Measurements from ENCODE around the gene TMEM117.
A peak's percentile ranks its signal among the peaks of the same experiment; 100 is the strongest.

The TMEM117 gene

DNA sequence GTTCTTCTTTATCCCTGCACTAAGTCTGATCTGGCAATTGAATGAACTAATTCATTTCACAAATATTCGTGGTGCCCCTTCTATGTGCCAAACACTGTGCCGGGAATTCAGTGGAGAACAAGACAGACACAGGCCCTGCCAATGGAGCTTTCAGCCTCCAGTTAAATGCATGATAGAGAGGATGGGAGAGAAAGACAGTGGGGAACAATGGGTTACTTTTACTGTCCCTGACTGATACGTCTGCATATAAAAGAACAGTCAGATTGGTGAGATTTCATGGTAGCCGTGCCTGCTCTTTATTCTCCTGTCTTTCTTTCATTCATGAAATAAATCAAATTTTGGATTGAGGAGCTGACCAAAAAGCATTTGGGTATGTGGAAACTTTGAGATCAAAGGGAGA is 78.5 kb downstream of the TMEM117 start:
- H3F3A ChIP-seq (ENCODE audit: control insufficient read depth, insufficient read depth), result no peaks in the 10 kb centered on the region
- H3K4me1 ChIP-seq (ENCODE audit: control insufficient read depth, low read length), result no peaks in the 10 kb centered on the region
- H3K36me3 ChIP-seq (ENCODE audit: control insufficient read depth, low read length), result no peaks in the 10 kb centered on the region
- H3K9me2 ChIP-seq (replicated peaks; ENCODE audit: control insufficient read depth, low read length), result no peaks in the 10 kb centered on the region
- H3K27ac ChIP-seq (ENCODE audit: low read depth, low read length), result no peak overlapping the region
- no peaks in the 10 kb centered on the region for H3K27me3 ChIP-seq (ENCODE audit: control insufficient read depth, low read length)
- H3K9me3 ChIP-seq (ENCODE audit: control insufficient read depth, insufficient read depth, low read length), result no peaks in the 10 kb centered on the region
- no peaks in the 10 kb centered on the region for H3K79me2 ChIP-seq (ENCODE audit: control insufficient read depth, low read length)
- no peaks in the 10 kb centered on the region for H4K20me1 ChIP-seq (ENCODE audit: control insufficient read depth, insufficient read depth, low read depth, low read length)
- TF ChIP-seq, protein P1, sequence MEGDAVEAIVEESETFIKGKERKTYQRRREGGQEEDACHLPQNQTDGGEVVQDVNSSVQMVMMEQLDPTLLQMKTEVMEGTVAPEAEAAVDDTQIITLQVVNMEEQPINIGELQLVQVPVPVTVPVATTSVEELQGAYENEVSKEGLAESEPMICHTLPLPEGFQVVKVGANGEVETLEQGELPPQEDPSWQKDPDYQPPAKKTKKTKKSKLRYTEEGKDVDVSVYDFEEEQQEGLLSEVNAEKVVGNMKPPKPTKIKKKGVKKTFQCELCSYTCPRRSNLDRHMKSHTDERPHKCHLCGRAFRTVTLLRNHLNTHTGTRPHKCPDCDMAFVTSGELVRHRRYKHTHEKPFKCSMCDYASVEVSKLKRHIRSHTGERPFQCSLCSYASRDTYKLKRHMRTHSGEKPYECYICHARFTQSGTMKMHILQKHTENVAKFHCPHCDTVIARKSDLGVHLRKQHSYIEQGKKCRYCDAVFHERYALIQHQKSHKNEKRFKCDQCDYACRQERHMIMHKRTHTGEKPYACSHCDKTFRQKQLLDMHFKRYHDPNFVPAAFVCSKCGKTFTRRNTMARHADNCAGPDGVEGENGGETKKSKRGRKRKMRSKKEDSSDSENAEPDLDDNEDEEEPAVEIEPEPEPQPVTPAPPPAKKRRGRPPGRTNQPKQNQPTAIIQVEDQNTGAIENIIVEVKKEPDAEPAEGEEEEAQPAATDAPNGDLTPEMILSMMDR (IDR thresholded peaks at IDR 0.05; ENCODE audit: low read depth, low read length, poor library complexity, severe bottlenecking), result no peak
- no peak for TF ChIP-seq EZH2phosphoT487 (IDR thresholded peaks at IDR 0.05; ENCODE audit: borderline replicate concordance, low read length)
- H3K4me3 ChIP-seq (ENCODE audit: low read length), result no peak overlapping the region
- H3K4me2 ChIP-seq (ENCODE audit: low read length), result no peak overlapping the region

DNA sequence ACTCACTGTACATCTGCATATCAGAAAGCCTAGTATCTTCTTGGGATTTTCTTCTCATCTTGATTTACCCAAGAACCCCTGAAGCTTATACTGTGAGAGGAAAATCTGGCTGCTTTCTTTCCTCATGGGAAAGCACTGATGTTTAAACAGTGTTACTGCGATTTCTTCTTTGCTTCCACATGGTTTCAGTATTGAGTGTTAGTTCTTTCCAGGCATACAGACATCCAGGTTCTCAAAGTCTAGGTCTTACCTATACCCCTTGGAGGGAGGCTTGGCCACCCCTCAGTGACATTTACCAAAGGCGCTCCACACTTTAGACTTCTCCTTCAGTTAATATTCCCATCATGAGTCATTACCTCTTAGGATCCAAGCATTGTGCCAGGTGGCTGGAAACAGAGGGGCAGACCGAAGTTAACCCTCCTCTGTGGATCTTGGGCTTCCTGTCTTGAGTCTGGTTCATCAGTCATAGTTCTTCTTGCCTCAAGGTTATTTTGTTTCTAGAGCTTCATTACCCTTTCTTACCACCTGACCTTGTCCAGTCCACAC is 79.1 kb downstream of the TMEM117 start:
- H4K20me1 ChIP-seq (ENCODE audit: control insufficient read depth, insufficient read depth, low read depth, low read length), result no peaks in the 10 kb centered on the region
- no peaks in the 10 kb centered on the region for H3F3A ChIP-seq (ENCODE audit: control insufficient read depth, insufficient read depth)
- no peak overlapping the region for H3K4me3 ChIP-seq (ENCODE audit: low read length)
- H3K9me3 ChIP-seq (ENCODE audit: control insufficient read depth, insufficient read depth, low read length), result no peaks in the 10 kb centered on the region
- TF ChIP-seq, protein P1 (IDR thresholded peaks at IDR 0.05; ENCODE audit: low read depth, low read length, poor library complexity, severe bottlenecking), result peak; percentile 35
- TF ChIP-seq EZH2phosphoT487 (IDR thresholded peaks at IDR 0.05; ENCODE audit: borderline replicate concordance, low read length), result no peak
- H3K9me2 ChIP-seq (replicated peaks; ENCODE audit: control insufficient read depth, low read length), result no peaks in the 10 kb centered on the region
- H3K4me2 ChIP-seq (ENCODE audit: low read length), result no peak overlapping the region
- H3K36me3 ChIP-seq (ENCODE audit: control insufficient read depth, low read length), result no peaks in the 10 kb centered on the region
- no peaks in the 10 kb centered on the region for H3K4me1 ChIP-seq (ENCODE audit: control insufficient read depth, low read length)
- no peak overlapping the region for H3K27ac ChIP-seq (ENCODE audit: low read depth, low read length)
- no peaks in the 10 kb centered on the region for H3K27me3 ChIP-seq (ENCODE audit: control insufficient read depth, low read length)
- no peaks in the 10 kb centered on the region for H3K79me2 ChIP-seq (ENCODE audit: control insufficient read depth, low read length)

DNA sequence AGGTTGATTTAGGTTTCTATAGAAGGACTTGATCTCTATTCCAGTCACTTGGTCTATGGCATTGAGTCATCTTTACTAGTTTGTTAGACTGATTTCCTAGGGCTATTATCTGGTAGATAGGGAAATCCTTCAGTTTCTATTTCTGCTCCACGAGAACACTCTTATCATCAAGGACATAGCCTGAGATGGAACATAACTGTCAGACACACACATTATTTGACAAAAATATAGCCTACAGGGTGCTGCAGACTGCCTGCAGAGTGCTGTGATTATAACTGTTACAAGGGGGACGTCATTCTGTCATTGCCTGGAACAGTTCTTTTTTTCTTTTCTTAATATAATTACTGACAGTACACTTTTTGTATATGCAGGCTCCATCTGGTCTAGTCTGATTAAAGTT is 82.0 kb downstream of the TMEM117 start:
- H3K4me1 ChIP-seq (ENCODE audit: control insufficient read depth, low read length), result no peaks in the 10 kb centered on the region
- no peaks in the 10 kb centered on the region for H3K9me3 ChIP-seq (ENCODE audit: control insufficient read depth, insufficient read depth, low read length)
- H3K27ac ChIP-seq (ENCODE audit: low read depth, low read length), result no peak overlapping the region
- no peaks in the 10 kb centered on the region for H3F3A ChIP-seq (ENCODE audit: control insufficient read depth, insufficient read depth)
- no peaks in the 10 kb centered on the region for H3K36me3 ChIP-seq (ENCODE audit: control insufficient read depth, low read length)
- no peaks in the 10 kb centered on the region for H3K79me2 ChIP-seq (ENCODE audit: control insufficient read depth, low read length)
- H3K4me3 ChIP-seq (ENCODE audit: low read length), result no peak overlapping the region
- H4K20me1 ChIP-seq (ENCODE audit: control insufficient read depth, insufficient read depth, low read depth, low read length), result no peaks in the 10 kb centered on the region
- H3K27me3 ChIP-seq (ENCODE audit: control insufficient read depth, low read length), result no peaks in the 10 kb centered on the region
- TF ChIP-seq, protein P1 (IDR thresholded peaks at IDR 0.05; ENCODE audit: low read depth, low read length, poor library complexity, severe bottlenecking), result no peak
- no peak for TF ChIP-seq EZH2phosphoT487 (IDR thresholded peaks at IDR 0.05; ENCODE audit: borderline replicate concordance, low read length)
- no peak overlapping the region for H3K4me2 ChIP-seq (ENCODE audit: low read length)
- H3K9me2 ChIP-seq (replicated peaks; ENCODE audit: control insufficient read depth, low read length), result no peaks in the 10 kb centered on the region
